GM19463 (cell line): ENCODE measurements around the gene DIDO1.
A peak's percentile ranks its signal among the peaks of the same experiment; 100 is the strongest.

ENCODE experiments used
- ATAC-seq: cut with Tn5 transposase; IDR thresholded peaks from one replicate; pipeline ENCODE4 v1.9.1; 2021; ENCODE audit warnings: mild to moderate bottlenecking, moderate library complexity; ENCODE audit not compliant: unreplicated experiment

The DIDO1 gene

DNA sequence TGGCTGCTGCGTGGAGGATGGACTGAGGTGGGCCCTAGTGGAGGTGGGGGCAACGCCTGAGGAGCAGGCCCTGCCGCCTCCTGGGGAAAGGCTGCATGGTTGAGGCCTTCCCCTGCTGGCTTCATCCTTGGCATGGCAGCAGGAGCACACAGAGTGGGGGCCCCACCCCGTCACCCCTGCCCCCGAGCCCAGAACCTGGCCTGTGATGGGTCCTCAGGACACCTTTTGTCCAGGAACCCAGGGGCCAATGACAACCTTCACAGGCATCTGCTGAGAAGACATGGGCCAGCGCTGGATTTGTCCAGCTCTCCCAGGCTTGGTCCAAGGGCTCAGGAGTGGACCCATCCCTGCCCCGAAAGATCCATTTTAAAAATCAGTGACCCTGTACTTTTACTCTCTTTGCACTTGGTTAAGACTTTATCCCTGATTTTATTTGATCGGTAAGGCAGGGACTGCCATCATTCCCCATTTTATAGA, 25.6 kb upstream of the DIDO1 start:
- no peak for ATAC-seq

DNA sequence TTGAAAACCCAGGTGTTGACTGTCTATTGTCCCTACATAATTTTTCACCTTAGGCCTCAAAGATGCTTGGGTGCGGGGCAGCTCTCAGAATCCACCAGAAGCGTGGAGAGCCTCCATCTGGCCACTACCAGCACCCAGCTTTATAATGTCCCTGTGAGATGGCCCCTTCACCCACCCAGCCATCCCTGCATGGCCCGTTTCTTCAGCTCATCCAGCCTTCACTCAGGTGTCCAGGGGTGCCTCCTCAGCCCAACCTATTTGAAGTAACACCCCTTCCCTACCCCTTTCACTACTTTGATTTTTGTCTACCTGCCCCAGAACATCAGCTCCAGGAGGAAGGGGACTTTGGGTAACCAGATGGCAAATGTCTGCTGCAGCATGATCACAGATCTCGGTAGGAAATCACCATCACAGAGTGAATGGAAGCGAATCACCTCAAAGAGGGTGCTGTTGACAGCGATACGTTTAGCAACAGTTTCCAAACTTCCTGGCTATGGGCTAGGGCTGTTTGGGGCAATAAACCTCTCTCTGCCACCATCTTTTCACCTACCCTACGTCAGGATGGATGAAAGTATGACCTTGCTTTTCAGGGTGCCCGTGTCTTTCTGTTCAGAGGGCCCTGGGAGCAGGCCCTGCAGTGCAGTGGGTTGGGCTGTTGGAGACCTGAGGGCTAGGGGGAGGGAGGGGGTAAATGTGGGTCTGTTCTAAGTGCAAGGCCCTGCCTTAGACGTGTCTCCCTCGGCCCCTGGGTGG, 25.0 kb upstream of the DIDO1 start:
- ATAC-seq: no peak

DNA sequence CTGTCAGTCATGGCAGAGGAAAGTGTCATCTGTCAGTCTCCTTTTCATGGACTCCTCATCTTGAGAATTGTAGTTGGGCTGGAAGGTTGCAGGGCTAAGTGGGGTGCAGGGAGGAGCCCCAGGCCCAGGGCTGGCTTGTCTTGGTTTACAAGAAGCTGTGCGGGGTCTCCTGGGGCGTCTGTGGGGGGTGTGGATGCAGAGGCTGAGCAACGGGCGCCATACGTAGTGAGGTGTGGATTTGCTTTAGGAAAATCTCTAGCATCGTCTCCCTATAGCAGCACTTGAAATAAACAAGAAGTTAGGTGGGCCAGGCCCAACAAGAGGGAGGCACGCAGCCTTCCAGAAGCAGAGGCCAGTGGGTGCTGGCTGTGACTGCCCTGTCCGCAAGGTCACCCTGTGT, 24.4 kb upstream of the DIDO1 start:
- ATAC-seq: no peak

DNA sequence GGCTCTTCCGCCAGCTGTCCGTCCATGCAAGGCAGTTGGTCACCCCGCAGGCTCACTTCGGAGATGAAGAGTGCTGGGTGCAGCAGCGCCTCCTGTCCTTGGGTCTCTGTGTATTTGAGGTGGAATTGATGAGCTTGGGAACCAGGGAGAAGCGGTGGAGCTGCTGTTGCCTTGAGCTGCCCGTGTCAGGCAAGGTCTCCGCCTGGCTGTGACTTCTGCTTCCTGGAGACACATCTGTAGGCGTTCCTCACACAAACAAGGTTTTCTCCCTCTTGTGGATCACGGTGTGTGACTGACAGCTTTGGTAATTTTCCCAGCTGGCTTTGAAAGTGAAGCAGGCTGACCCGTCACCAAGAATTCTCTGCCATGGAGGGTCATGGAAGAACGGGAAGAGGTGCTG, 23.7 kb upstream of the DIDO1 start:
- ATAC-seq: no peak

DNA sequence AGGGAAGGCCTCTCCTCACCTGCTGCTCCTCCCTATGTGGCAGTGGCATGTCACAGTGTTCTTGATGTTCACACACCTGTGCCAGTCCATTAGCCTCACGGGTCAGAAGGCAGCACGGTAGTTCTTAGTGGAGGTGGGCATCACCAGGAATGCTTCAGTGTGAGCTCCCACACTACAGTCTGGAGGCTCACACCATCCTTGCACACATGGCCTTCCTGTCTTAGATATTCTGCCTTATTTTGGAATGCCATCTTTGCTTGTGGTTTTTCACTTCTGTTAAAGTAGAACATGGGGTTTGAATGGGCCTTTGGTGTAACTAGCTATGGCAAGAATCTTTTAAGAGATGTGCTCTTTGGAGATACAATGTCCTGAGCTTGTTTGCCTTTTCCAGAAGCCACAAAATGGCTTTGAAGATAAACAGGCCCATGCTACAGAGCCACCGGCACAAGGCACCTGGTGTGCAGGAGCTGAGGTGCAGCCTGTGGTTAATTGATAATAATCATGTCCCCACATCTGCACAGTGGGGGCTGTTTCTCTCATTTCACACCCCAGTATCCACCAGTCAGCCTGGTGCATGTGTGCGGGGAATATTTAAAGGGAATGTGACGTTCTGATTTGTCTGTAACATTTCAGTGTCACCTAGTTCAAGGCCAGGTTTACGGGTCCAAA, 23.0 kb upstream of the DIDO1 start:
- ATAC-seq: no peak

DNA sequence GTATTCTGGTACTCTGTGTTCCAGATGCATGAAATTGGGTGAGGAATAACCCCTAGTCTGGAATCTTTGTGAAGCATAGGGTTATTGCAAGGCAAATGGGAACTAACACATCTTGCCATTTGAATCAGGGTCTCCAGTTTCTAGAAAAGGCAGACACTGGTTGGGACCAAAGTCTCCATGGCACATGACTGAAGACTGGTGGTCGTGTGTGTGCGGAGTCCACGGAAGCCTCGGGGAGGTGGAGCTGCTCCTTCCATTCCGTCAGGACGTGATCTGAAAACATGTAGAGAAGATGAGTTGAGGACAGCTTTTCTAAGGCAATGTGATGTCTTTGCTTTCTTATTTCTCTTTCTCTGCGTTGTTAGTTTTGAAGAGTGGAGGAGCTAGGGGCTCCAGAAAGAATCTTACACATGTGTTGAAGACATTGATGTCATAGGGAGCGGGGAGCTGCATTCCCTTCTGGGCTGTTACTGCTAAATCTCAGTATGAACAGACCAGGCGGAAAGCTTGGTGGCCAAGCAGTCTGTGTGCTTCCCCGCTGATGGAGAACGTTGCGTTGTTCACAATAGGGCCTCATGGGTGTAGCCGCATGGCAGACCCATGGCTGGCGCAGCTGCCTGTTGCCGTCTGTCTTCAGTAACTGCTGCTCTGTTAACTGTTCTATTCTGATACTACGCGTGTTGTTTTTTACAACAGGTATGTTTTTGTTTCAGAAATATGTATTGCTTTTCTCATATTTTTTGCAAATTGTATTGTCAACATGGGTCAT, 21.4 kb upstream of the DIDO1 start:
- no peak for ATAC-seq

DNA sequence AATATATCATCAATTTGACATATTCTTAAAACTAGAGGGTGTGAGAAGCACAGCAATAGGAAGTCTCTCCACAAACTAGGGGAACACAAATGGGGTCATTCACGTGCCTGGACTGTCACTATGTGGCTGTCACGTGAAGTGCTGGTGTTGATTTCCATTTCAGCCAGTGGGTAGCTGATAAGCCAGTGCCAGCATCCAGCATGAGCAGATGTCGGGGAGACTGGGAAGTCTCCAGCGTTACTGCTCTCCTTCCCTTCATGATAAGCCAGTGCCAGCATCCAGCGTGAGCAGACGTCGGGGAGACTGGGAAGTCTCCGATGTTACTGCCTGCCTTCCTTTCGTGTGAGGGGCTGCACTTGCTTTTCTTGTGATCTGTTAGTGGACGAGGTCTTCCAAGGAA, 20.6 kb upstream of the DIDO1 start:
- no peak for ATAC-seq

DNA sequence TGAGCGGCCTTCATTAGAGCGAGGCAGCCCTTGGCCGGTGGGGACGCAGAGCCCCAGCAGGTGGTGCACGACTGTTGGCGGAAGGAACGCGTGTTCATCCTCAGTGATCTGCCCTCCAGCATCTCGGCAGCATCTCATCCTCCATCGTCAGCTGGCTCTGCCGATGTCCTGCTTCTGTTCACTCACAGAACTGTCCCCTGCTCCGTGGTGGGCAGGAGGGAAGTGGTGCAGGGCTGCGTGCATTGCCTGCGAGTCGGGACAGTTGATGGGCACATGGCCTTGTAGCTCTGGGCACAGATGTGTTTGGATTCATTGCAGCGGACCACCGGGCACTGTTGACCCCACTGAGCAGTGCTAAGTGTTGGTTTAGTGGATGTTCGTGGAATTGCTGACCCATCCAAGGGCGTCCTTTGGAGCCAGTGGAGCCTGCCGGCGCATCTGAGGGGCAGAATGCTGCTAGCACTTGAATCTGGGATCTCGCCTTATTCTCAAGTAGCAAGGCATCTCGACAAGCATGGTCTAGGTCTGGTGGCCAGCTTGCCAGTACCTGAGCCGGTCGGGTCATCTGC, 19.6 kb upstream of the DIDO1 start:
- no peak for ATAC-seq

DNA sequence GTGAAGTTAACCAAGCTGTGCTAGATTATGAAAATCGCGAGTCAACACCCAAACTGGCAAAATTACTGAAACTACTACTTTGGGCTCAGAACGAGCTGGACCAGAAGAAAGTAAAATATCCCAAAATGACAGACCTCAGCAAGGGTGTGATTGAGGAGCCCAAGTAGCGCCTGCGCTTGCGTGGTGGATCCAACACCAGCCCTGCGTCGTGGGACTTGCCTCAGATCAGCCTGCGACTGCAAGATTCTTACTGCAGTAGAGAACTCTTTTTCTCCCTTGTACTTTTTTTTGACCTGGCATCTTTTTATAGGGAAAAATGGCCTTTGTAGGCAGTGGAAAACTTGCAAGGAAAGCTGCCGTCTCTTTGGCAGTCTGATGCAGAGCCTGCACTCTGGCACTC, 18.4 kb upstream of the DIDO1 start:
- ATAC-seq: no peak

DNA sequence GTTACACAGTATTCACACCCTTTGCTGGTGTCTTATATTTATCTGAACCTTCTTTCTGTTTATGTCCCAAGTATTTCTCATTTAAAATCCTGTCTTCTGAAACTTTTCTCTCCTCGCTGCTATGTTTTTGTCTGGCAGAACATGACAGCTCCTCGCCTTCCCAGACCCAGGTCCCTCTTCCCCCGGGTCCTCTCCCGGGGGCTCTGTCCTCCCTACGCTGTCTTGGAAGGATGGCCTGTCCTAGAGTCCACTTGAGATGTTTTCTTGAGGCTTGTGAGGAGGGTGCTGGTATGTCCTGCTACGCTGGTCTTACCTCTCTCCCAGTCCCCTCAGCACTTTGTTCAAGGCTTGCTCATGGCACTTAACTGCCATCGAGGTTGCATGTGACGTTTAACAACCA, 17.9 kb upstream of the DIDO1 start:
- no peak for ATAC-seq

DNA sequence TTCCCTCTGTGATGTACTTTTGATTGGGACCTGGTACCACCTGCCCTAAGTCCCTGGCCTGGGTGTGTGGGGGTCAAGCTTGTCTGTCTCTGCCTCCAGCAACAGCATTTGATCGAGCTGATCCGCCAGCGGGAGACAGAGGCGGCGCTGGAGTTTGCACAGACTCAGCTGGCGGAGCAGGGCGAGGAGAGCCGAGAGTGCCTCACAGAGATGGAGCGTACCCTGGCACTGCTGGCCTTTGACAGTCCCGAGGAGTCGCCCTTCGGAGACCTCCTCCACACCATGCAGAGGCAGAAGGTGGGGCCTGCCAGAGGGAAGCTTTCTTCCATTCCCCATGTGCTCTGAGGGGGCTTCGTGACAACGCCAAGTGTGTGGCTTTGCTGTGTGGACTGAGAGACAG, 17.1 kb upstream of the DIDO1 start:
- no peak for ATAC-seq

DNA sequence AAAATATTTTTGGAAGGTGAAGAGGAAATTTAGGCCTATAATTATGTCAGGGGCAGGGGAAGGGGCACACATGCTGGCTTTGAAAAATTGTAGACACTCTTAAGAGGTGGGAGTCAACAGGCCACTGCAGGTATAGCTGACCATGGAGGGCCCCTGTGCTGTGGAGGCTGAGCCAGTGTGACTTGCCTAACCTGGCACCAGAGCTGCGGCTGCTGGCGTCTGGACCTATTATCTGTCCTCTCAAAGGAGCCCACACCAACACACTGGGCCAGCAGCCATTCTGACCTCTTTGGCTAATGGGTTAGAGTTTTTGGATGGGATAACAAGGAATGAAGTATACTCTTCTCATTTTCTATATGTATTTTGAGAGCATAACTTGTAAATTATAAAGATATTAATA, 16.2 kb upstream of the DIDO1 start:
- ATAC-seq: no peak

DNA sequence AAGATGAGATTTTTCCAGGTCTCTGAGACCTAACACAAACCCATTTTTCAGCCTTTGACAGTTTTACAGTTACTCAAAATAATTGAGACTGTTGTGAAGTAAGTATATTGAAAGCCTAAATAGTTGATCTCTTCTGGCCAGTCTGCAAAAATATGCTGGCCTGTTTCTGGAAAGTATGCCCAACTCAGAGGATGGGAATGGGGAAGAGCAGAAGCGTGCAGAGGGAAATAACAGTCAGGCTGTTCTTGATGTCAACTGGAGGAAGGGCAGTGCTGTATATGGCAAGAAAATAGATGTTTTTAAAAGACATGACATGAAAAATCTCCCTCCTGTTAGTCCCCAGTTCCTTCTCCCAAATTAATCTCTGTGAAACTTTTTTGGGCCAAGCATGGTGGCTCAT, 15.5 kb upstream of the DIDO1 start:
- ATAC-seq: no peak

DNA sequence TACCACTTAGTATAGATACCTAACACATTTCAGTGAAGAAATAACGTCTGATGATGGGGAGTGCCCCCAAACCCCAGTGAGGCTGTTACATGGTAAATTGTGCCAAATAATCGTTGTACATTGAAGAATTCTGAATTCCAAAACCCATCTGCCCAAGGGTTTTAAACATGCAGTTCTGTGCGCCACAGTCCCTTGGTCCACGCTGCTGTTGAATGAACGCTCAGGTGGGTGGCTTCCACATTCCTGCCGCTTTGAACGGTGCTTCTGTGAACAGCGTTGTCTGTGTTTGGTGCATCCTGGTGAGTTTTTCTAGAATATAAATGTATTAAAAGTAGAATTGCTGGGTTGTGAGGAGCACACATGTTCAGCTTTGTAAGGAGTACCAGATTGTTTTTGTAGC, 14.6 kb upstream of the DIDO1 start:
- no peak for ATAC-seq

DNA sequence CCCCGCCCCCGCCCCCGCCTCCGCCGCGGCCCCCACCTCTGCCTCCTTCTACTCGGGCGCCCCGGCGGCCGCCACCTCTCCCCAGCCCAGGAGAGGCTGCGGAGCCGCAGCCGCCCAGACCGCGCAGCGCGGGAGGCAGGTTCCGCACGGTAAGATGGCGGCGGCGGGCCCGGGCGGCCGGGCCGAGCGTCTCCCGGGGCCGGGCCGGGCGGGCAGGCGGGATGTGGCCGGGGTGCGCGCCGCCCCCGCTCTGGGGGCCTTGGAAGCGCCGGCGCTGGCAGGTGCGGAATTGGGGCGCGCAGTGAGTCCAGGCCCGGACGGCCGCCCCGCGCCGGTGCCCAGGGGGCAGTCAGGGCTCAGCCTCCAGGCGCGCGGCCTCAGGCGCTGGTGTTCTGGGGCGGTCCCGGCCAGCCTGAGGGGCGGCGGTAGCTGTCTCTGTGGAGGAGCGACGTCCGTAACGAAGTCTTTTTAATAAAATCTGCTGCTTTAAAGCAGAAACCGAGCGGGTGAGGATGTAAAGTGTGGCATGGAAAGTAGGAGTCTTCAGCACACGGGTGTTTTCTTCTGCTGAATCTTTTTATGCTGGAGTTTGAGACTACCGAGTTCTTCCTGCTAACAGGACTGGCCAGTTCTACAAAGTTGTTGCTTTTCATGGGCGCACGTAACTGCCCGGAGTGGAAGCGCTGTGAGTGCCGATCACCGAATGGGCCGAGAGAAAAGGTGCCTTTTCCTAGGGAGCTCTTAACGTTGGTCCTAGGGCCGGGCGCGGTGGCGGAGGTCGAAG, 12.0 kb upstream of the DIDO1 start, which contains the start of gene GID8:
Gene GID8, plus strand, starts transcription at position 43 of the 784 bp plus-strand sequence. CDS start 3,356 bp downstream, outside the sequence.
- peak; percentile 41 for ATAC-seq

DNA sequence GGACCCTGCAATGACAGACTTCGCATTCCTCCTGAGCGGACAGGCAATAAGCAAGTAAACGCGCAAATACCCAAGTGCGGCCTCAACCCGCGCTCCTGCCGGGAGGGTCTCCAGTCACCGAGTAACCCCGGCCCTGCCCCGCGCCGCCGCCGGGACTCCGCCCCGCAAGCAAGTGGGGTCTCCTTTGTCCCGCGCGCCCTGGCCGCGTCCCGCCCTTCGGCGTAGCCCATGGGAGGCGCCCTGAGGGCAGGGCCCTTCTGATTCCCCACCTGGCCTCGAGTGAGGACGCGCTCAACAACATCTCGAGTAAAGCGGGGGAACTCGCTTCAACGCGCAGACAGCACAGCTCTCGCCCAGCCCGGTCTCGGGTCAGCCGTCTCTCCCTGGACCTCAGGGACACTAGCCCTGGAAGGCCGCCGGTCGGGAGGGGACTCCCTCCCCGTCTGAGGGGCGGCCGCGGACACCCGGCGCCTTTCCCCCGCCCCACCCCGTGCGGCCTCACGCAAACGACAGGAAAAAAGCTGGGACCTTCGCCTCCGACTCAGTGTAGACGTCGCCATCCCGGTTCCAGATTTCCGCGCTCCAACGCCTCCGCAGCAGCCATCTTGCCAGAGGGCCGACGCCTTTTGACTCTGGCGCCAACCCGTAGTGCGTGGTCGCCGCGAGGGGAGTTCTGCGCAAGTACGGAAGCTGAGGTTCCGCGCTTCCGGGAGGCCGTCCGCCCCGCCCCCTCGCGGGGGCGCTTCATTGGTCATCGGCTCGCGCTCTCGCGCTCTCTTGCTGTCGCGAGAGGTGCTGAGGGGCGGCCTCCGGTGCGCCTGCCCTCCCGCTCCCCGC, 11.2 kb upstream of the DIDO1 start:
- ATAC-seq: peak; percentile 81

DNA sequence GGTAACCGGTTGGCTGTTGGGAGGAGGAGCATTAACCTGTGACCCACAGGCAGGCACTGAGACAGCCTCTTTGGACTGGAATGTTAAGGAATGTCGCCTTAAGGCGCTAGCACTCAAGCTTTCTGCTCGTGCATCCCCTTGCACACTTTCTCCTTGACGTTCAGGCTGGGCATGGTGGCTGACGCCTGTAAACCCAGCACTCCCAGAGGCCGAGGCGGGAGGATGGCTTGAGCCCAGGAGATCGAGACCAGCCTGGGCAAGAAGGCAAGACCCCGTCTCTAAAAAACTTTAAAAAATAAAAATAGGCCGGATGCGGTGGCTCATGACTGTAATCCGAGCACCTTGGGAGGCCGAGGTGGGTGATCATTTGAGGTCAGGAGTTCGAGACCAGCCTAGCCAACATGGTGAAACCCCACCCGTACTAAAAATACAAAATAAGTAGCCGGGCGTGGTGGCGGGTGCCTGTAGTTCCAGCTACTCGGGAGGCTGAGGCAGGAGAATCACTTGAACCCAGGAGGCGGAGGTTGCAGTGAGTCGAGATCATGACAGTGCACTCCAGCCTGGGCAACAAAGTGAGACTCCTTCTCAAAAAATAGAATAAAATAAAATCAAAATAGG, 9.8 kb upstream of the DIDO1 start:
- ATAC-seq: no peak

DNA sequence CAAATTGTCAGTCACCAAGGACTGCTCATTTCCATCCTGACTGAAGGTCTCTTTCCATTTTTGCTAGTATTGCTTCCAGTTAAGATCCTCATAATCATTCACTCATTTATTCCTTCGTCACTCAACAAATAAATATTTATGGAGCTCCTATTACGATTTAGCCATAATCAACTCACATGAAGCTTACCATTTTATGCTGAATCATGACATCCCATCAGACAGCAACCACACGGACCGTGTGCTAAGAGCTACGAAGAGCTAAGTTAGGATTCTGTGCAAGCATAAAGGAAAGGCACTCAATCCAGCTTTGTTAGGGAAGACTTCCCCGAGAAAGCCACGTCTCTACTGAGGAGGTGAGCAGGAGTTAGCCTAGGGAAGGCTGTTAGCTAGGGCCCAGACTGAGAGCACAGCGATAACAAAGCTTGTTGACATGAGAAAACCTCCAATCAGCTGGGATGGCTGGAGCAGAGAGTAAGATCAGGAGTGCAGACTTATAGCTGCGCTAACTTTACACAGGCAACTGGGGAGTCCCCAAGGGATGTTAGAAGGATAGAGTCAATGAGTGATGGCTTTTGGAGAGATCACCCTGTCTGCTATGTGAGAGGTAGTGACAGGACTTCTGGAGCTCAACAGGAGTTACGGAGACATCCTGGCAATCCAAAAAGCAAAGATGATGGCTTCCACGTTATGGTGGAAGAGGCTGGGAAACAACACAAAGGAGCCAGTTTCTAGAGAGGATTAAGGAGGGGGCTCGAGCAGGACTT, 9.1 kb upstream of the DIDO1 start:
- ATAC-seq: no peak

DNA sequence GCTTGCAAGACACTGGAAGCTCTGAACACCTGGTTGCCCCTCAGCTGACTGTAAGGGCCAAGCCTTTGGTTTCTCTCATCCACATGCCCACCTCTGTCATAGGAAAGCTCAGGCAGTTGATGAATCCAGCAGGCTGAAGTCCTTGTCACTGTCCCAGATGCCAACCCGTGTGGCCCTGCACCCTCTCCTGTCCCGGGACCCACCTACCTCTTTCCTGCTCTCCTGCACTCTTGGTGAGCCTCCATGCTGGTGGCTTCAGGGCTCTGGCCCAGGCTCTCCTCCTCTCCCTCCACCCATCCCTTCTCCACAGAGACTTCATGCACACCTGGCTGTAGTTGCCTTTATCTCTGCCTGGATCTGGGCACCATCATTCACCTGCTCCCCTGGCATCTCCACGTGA, 7.7 kb upstream of the DIDO1 start:
- no peak for ATAC-seq
